ENCODE results near the gene ABCA1. TPM values are rescaled to one million over a fixed set of nuclear protein-coding genes. Genes with fewer than 3 reads are reported as not detected.

ABCA1 gene
- polyA plus RNA-seq, 3 donors, result 2.0 to 5.1 (median 2.7) TPM

DNA sequence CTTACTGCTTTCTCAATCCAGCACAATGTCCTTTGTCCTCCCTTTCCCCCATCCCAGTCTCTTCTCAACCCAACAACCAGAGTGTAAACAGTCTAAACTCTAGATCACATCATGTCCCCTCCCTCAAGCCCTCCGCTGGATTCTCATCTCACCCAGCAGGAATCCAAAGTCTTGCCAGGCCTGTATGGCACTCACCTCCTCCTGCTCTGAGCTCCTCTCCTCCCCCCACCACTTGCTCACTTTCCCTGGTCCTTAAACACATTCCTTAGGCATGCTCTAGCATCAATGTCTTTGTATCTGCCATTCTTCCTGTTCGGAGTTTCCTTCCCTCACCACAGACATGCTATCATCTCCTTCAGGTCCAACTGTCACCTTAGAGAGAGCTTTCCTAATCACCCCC lies 85.3 kb downstream of the ABCA1 start:
- no peak overlapping the region for H3K4me3 ChIP-seq (replicated peaks in 1 of 3; ENCODE audit: low read depth in 2 of 3, low read length in 3 of 3)
- H3K9ac ChIP-seq (ENCODE audit: insufficient read depth, low read length, poor library complexity, severe bottlenecking), result no peak overlapping the region
- no peak overlapping the region for H3K4me2 ChIP-seq (replicated peaks; ENCODE audit: extremely low read depth, low read length, poor library complexity, severe bottlenecking)
- no peaks in the 10 kb centered on the region for H3K9me3 ChIP-seq (replicated peaks in 1 of 2; ENCODE audit: control insufficient read depth in 1 of 2, insufficient read depth in 1 of 2, low read length in 2 of 2)
- no peaks in the 10 kb centered on the region for H3K27me3 Mint-ChIP-seq (ENCODE audit: low read depth in 3 of 3)
- H3K27ac Mint-ChIP-seq, result no peak overlapping the region
- H3K36me3 Mint-ChIP-seq, result peaks cover 43 to 64% of the 10 kb centered on the region in 2 donors
- H3K79me2 ChIP-seq (ENCODE audit: insufficient read depth, low read length), result no peaks in the 10 kb centered on the region
- H3K4me3 Mint-ChIP-seq, result no peak overlapping the region
- no peaks in the 10 kb centered on the region for H3K9me3 Mint-ChIP-seq
- H4K20me1 ChIP-seq (ENCODE audit: insufficient read depth, low read length), result no peaks in the 10 kb centered on the region
- intact Hi-C loops (cut with micrococcal nuclease), result no loop called here
- H3K36me3 ChIP-seq (replicated peaks in 1 of 2; ENCODE audit: control insufficient read depth in 1 of 2, insufficient read depth in 2 of 2, low read length in 2 of 2), result peaks cover 35 to 49% of the 10 kb centered on the region in 2 donors
- no peak overlapping the region for H2AFZ ChIP-seq (ENCODE audit: insufficient read depth, low read depth, low read length, poor library complexity, severe bottlenecking)
- H3K27me3 ChIP-seq (ENCODE audit: control insufficient read depth in 2 of 2, insufficient read depth in 2 of 2, low read length in 2 of 2), result no peaks in the 10 kb centered on the region
- H3K27ac ChIP-seq (ENCODE audit: low read depth in 1 of 2, low read length in 2 of 2), result no peak overlapping the region
- H3K4me1 Mint-ChIP-seq, result no peaks in the 10 kb centered on the region
- DNase-seq, result no peak
- no peaks in the 10 kb centered on the region for H3K4me1 ChIP-seq (ENCODE audit: control insufficient read depth in 1 of 2, insufficient read depth in 2 of 2, low read length in 2 of 2)
- TF ChIP-seq, protein P1, sequence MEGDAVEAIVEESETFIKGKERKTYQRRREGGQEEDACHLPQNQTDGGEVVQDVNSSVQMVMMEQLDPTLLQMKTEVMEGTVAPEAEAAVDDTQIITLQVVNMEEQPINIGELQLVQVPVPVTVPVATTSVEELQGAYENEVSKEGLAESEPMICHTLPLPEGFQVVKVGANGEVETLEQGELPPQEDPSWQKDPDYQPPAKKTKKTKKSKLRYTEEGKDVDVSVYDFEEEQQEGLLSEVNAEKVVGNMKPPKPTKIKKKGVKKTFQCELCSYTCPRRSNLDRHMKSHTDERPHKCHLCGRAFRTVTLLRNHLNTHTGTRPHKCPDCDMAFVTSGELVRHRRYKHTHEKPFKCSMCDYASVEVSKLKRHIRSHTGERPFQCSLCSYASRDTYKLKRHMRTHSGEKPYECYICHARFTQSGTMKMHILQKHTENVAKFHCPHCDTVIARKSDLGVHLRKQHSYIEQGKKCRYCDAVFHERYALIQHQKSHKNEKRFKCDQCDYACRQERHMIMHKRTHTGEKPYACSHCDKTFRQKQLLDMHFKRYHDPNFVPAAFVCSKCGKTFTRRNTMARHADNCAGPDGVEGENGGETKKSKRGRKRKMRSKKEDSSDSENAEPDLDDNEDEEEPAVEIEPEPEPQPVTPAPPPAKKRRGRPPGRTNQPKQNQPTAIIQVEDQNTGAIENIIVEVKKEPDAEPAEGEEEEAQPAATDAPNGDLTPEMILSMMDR (IDR thresholded peaks at IDR 0.05), result no peak
- 100% methylated on average over 2 of the region's 2 CpGs for WGBS (ENCODE audit: insufficient coverage)

DNA sequence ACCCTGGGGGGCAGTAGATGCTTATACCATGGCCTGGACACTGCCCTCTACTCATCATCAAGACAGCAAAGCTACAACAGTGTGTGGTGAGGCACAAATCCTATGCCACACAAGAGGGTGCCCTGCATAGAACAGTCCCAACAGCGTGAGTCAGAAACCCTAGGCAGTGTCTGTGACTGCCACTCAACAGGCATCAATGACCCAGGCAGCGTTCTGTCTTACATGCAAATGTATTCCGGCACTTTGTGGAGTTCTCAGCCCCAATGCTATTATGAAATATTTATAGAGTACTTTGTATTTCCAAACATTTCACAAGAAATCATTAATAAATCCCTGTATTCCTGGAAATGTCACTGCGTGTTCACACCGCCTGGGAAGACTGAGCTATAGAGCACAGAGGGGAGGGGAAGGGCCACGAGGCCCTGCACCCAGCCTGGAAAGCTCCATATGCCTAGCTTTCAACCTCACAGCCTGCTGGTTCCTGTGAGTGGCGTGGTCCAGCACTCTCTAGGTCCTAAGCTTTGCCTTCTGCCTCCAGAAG lies 86.3 kb downstream of the ABCA1 start:
- TF ChIP-seq, protein P1 (IDR thresholded peaks at IDR 0.05), result no peak
- H3K9ac ChIP-seq (ENCODE audit: insufficient read depth, low read length, poor library complexity, severe bottlenecking), result no peak overlapping the region
- H3K36me3 Mint-ChIP-seq, result peaks cover 53 to 75% of the 10 kb centered on the region in 2 donors
- H3K27ac ChIP-seq (ENCODE audit: low read depth in 1 of 2, low read length in 2 of 2), result no peak overlapping the region
- no peak overlapping the region for H3K4me3 Mint-ChIP-seq
- H3K79me2 ChIP-seq (ENCODE audit: insufficient read depth, low read length), result no peaks in the 10 kb centered on the region
- no peak overlapping the region for H2AFZ ChIP-seq (ENCODE audit: insufficient read depth, low read depth, low read length, poor library complexity, severe bottlenecking)
- H3K9me3 Mint-ChIP-seq, result no peaks in the 10 kb centered on the region
- no peak overlapping the region for H3K4me2 ChIP-seq (replicated peaks; ENCODE audit: extremely low read depth, low read length, poor library complexity, severe bottlenecking)
- no peaks in the 10 kb centered on the region for H3K9me3 ChIP-seq (replicated peaks in 1 of 2; ENCODE audit: control insufficient read depth in 1 of 2, insufficient read depth in 1 of 2, low read length in 2 of 2)
- no peaks in the 10 kb centered on the region for H3K27me3 ChIP-seq (ENCODE audit: control insufficient read depth in 2 of 2, insufficient read depth in 2 of 2, low read length in 2 of 2)
- peaks cover 2 to 3% of the 10 kb centered on the region in 2 donors for H3K4me1 ChIP-seq (ENCODE audit: control insufficient read depth in 1 of 2, insufficient read depth in 2 of 2, low read length in 2 of 2)
- peaks cover 4% of the 10 kb centered on the region for H3K4me1 Mint-ChIP-seq
- DNase-seq, result no peak
- WGBS (ENCODE audit: insufficient coverage), result 90% methylated on average over 3 of the region's 7 CpGs
- H4K20me1 ChIP-seq (ENCODE audit: insufficient read depth, low read length), result no peaks in the 10 kb centered on the region
- no peak overlapping the region for H3K4me3 ChIP-seq (replicated peaks in 1 of 3; ENCODE audit: low read depth in 2 of 3, low read length in 3 of 3)
- H3K36me3 ChIP-seq (replicated peaks in 1 of 2; ENCODE audit: control insufficient read depth in 1 of 2, insufficient read depth in 2 of 2, low read length in 2 of 2), result peaks cover 45 to 59% of the 10 kb centered on the region in 2 donors
- intact Hi-C loops (cut with micrococcal nuclease), result no loop called here
- no peaks in the 10 kb centered on the region for H3K27me3 Mint-ChIP-seq (ENCODE audit: low read depth in 3 of 3)
- peak overlapping the region in 2 of 7 donors; percentile 22 to 43 for H3K27ac Mint-ChIP-seq

Data from CD14-positive monocyte (primary cell).